ENCODE results near the gene SDHB. TPM values are rescaled to one million over a fixed set of nuclear protein-coding genes. Genes with fewer than 3 reads are reported as not detected.

Gene SDHB
- total RNA-seq, 1 experiment from 2014 or later = 159 TPM

DNA sequence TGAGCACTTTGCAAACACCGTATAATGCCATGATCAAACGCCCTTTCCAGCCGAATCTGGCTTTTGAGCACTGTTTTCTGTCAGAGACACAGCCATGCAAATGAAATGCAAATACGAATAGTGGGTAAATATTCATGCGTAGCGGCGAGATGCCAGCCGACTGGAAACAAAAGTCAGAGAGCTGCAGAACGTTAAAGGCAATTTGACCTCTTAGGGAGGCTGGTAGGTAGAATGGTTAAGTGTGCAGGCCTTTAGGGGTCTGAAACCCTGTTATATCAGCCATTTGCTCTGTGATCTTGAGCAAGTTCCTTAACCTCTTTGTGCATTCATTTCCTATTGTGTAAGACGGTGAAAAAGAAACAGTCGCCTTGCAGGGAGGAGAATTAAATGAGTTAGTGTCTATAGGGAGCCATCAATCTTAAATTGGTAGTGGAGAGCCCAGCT, 6.5 kb upstream of the SDHB start:
- H3K9me3 ChIP-seq (ENCODE audit: control insufficient read depth in 1 of 2, insufficient read depth in 1 of 2, low read depth in 1 of 2, low read length in 2 of 2) = no peaks in the 10 kb centered on the region
- no peak overlapping the region for H3K9ac ChIP-seq (ENCODE audit: low read length)
- H3K27ac ChIP-seq (ENCODE audit: low read depth, low read length) = no peak overlapping the region
- H3K4me1 ChIP-seq (ENCODE audit: control insufficient read depth in 1 of 2, insufficient read depth in 2 of 2, low read length in 2 of 2) = peaks cover 0 to 16% of the 10 kb centered on the region in 2 experiments; a peak in 2 of 4 replicates
- H3K4me3 ChIP-seq (replicated peaks in 1 of 2; ENCODE audit: low read depth in 1 of 2, low read length in 2 of 2) = no peak overlapping the region
- POLR2A ChIA-PET = no interaction called here
- ATAC-seq (no peak), DNase-seq (ENCODE audit: low read depth, low spot score) (no peak)
- H3K79me2 ChIP-seq (ENCODE audit: insufficient read depth, low read length) = no peaks in the 10 kb centered on the region
- intact Hi-C loops (cut with micrococcal nuclease) = loop anchor here (5.0 kb wide), 1 partner anchor 212 kb away; no protein-coding TSS in a partner anchor
- H2AFZ ChIP-seq (ENCODE audit: low read depth, low read length, poor library complexity, severe bottlenecking) = no peak overlapping the region
- CTCF ChIA-PET = interaction anchor here (0.5 to 1.4 kb wide), 4 partner anchors 166 to 345 kb away, joined by 3 to 8 read pairs (median 4); no protein-coding TSS in a partner anchor
- H3K9me2 ChIP-seq (ENCODE audit: insufficient read depth) = no peaks in the 10 kb centered on the region
- H4K20me1 ChIP-seq (ENCODE audit: insufficient read depth) = no peaks in the 10 kb centered on the region
- RAD21 ChIA-PET (ENCODE audit: low non-redundant PET in 1 of 2, low total read pairs in 2 of 2, uncharacterized antibody in 2 of 2, unreplicated experiment in 2 of 2) = no interaction called here
- no peak overlapping the region for H3K4me2 ChIP-seq (ENCODE audit: low read length)
- no TSS peak for BruUV-seq (replicated peaks)
- no peaks in the 10 kb centered on the region for H3K36me3 ChIP-seq (ENCODE audit: control insufficient read depth in 1 of 2, insufficient read depth in 2 of 2, low read length in 2 of 2)
- no peaks in the 10 kb centered on the region for H3K27me3 ChIP-seq (ENCODE audit: insufficient read depth, low read length)
- TF ChIP-seq SP1 (IDR thresholded peaks at IDR 0.05; ENCODE audit: low read depth) = no peak
- no peak for TF ChIP-seq ZFX (IDR thresholded peaks at IDR 0.05)
- TF ChIP-seq, protein P1, sequence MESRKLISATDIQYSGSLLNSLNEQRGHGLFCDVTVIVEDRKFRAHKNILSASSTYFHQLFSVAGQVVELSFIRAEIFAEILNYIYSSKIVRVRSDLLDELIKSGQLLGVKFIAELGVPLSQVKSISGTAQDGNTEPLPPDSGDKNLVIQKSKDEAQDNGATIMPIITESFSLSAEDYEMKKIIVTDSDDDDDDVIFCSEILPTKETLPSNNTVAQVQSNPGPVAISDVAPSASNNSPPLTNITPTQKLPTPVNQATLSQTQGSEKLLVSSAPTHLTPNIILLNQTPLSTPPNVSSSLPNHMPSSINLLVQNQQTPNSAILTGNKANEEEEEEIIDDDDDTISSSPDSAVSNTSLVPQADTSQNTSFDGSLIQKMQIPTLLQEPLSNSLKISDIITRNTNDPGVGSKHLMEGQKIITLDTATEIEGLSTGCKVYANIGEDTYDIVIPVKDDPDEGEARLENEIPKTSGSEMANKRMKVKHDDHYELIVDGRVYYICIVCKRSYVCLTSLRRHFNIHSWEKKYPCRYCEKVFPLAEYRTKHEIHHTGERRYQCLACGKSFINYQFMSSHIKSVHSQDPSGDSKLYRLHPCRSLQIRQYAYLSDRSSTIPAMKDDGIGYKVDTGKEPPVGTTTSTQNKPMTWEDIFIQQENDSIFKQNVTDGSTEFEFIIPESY (IDR thresholded peaks at IDR 0.05; ENCODE audit: extremely low read depth, insufficient replicate concordance, low read length) = no peak

DNA sequence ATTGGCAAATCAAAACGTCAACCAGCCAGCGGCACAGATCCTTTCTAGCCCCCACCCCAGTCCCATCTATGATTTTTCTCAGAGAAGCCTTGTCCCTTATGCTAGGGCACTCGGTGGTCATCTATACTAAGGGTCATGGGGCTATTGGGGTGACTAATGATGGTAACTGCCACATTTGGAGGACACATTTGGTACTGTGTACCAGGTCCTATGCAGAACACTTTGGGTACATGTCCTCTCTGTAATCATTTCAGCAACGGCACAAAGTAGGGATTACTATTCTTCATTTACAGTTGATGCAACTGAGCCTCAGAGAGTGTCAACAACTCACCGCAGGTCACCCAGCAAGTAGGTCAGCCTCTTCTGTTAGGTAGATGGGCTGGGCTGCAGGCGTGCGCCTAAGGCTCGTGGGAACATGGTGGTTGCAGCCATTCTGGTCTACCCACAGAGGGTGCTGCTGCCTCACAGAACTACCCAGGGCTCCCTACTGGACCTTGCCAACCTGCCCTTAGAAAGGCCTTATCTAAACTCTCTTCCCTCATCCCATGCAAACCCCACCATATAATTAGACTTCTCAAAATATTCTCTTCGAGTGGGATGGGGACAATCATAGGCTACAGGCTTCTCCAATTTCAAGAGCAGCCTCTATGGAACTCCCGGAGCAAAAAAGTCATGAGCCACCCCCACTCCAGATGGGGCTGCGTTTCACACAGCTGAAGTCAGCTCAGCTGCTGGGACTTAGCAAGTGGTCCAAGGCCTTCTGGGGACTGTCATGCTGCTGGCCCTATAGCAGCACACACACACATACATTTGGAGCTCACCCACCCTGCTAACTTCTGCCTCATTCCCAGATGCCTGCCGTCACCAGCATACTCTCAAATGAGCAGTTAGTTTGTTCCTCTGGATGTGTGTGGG, 5.8 kb upstream of the SDHB start:
- Histone ChIP-seq H3K36me3 (ENCODE audit: control insufficient read depth in 1 of 2, insufficient read depth in 2 of 2, low read length in 2 of 2) (no peaks in the 10 kb centered on the region), H3K27ac (ENCODE audit: low read depth, low read length) (no peak overlapping the region), H3K79me2 (ENCODE audit: insufficient read depth, low read length) (no peaks in the 10 kb centered on the region), H3K4me3 (replicated peaks in 1 of 2; ENCODE audit: low read depth in 1 of 2, low read length in 2 of 2) (no peak overlapping the region), H3K4me1 (ENCODE audit: control insufficient read depth in 1 of 2, insufficient read depth in 2 of 2, low read length in 2 of 2) (peaks cover 0 to 16% of the 10 kb centered on the region in 2 experiments; a peak in 2 of 4 replicates), H3K9me3 (ENCODE audit: control insufficient read depth in 1 of 2, insufficient read depth in 1 of 2, low read depth in 1 of 2, low read length in 2 of 2) (no peaks in the 10 kb centered on the region), H4K20me1 (ENCODE audit: insufficient read depth) (no peaks in the 10 kb centered on the region), H3K4me2 (ENCODE audit: low read length) (peak overlapping the region; percentile 21; the same call in 1 of the 2 replicates), H2AFZ (ENCODE audit: low read depth, low read length, poor library complexity, severe bottlenecking) (peak overlapping the region; percentile 61), H3K27me3 (ENCODE audit: insufficient read depth, low read length) (no peaks in the 10 kb centered on the region), H3K9me2 (ENCODE audit: insufficient read depth) (no peaks in the 10 kb centered on the region), H3K9ac (ENCODE audit: low read length) (no peak overlapping the region)
- ChIA-PET RAD21 (ENCODE audit: low non-redundant PET in 1 of 2, low total read pairs in 2 of 2, uncharacterized antibody in 2 of 2, unreplicated experiment in 2 of 2) (no interaction called here), CTCF (interaction anchor here (0.5 to 1.4 kb wide), 4 partner anchors 166 to 346 kb away, joined by 3 to 8 read pairs (median 4); no protein-coding TSS in a partner anchor), POLR2A (no interaction called here)
- BruUV-seq (replicated peaks) = no TSS peak
- TF ChIP-seq YY1 (IDR thresholded peaks at IDR 0.05; ENCODE audit: extremely low read depth, insufficient replicate concordance, low read depth, low read length) = peak; percentile 78
- no peak for TF ChIP-seq SRF (IDR thresholded peaks at IDR 0.05; ENCODE audit: low read depth)
- TF ChIP-seq, protein P2, sequence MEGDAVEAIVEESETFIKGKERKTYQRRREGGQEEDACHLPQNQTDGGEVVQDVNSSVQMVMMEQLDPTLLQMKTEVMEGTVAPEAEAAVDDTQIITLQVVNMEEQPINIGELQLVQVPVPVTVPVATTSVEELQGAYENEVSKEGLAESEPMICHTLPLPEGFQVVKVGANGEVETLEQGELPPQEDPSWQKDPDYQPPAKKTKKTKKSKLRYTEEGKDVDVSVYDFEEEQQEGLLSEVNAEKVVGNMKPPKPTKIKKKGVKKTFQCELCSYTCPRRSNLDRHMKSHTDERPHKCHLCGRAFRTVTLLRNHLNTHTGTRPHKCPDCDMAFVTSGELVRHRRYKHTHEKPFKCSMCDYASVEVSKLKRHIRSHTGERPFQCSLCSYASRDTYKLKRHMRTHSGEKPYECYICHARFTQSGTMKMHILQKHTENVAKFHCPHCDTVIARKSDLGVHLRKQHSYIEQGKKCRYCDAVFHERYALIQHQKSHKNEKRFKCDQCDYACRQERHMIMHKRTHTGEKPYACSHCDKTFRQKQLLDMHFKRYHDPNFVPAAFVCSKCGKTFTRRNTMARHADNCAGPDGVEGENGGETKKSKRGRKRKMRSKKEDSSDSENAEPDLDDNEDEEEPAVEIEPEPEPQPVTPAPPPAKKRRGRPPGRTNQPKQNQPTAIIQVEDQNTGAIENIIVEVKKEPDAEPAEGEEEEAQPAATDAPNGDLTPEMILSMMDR (IDR thresholded peaks at IDR 0.05 in 2 of 3, conservative IDR thresholded peaks at IDR 0.05 in 1 of 3; ENCODE audit: borderline replicate concordance in 1 of 3, insufficient read depth in 1 of 3, low read depth in 2 of 3, low read length in 2 of 3) = peak; percentile 81 to 90 (median 85)
- TF ChIP-seq RAD21 (IDR thresholded peaks at IDR 0.05; ENCODE audit: low read depth) = peak; percentile 94
- intact Hi-C loops (cut with micrococcal nuclease) = loop anchor here (1.0 to 10.0 kb wide), 7 partner anchors 67 to 425 kb away; no protein-coding TSS in a partner anchor
- peak; percentile 100 for ATAC-seq
- DNase-seq (ENCODE audit: low read depth, low spot score) = peak; percentile 59
